Measurements from ENCODE around the gene TMPRSS15.

The TMPRSS15 gene

GRCh38 chr21:18235545-18235944, 168.0 kb downstream of the TMPRSS15 start:
- no peak for DNase-seq

GRCh38 chr21:18228060-18228739, 175.4 kb downstream of the TMPRSS15 start:
- DNase-seq = no peak

GRCh38 chr21:18222346-18222745, 181.2 kb downstream of the TMPRSS15 start:
- no peak for DNase-seq

- no peak for DNase-seq
These were observed 183.1 kb downstream of the TMPRSS15 start for GRCh38 chr21:18220498-18220897.

Measured in NCI-H1092 (cell line).